NB4 (cell line): ENCODE measurements around the gene TAF4.

Experiments used
- DNase-seq: peaks from one replicate; pipeline ENCODE4 v3.0.0; 2010; ENCODE audit warnings: low read depth
- H3K4me3 ChIP-seq: one replicate; pipeline ENCODE4 v1.5.1; 2011; ENCODE audit warnings: mild to moderate bottlenecking, low read depth, low read length, moderate library complexity
- CTCF ChIP-seq: IDR thresholded peaks from one replicate; pipeline ENCODE4 v1.5.1; 2012; ENCODE audit warnings: low read depth, low read length
- MAX ChIP-seq: IDR thresholded peaks from 2 replicates; pipeline ENCODE4 v1.6.1; 2011; ENCODE audit warnings: low read depth, low read length
- MYC ChIP-seq: IDR thresholded peaks from 2 replicates; pipeline ENCODE4 v1.6.1; 2011; ENCODE audit warnings: low read depth, low read length
- POLR2A ChIP-seq: IDR thresholded peaks from 2 replicates; pipeline ENCODE4 v1.6.1; 2011; ENCODE audit warnings: mild to moderate bottlenecking; ENCODE audit not compliant: insufficient read length; ENCODE audit errors: extremely low read depth

The TAF4 gene

GRCh38 chr20:61926253-61926613, 139.4 kb downstream of the TAF4 start:
- no peak for DNase-seq
- H3K4me3 ChIP-seq, result no peak overlapping the region
- TF ChIP-seq MAX (no peak), POLR2A (no peak), MYC (no peak)

- H3K4me3 ChIP-seq, result no peak overlapping the region
- DNase-seq, result no peak
- TF ChIP-seq MYC (no peak), MAX (no peak), POLR2A (no peak), CTCF (no peak)
Measured at GRCh38 chr20:61925555-61926252, 140.0 kb downstream of the TAF4 start.

- TF ChIP-seq POLR2A, result no peak
- no peak for TF ChIP-seq MYC
- H3K4me3 ChIP-seq, result no peak overlapping the region
- DNase-seq, result no peak
Measured at GRCh38 chr20:61924858-61925554, 140.7 kb downstream of the TAF4 start.
